Fibroblast of lung (primary cell): Measurements from ENCODE around the gene SPPL2B.

Experiments used
- EZH2 ChIP-seq: IDR thresholded peaks from 2 replicates; pipeline ENCODE4 v1.5.1; 2012; ENCODE audit warnings: low read length, control low read depth, mild to moderate bottlenecking; ENCODE audit errors: missing control alignments
- TF ChIP-seq, protein P1 (sequence below), 2 donors: IDR thresholded peaks in 1 of 2; conservative IDR thresholded peaks in 1 of 2; 1 replicate in 1 of 2; 2 replicates in 1 of 2; pipeline ENCODE4 v1.5.1; 2011 to 2012; ENCODE audit warnings: low read length in 2 of 2, control low read depth in 1 of 2, inconsistent platforms in 1 of 2, low read depth in 1 of 2, mild to moderate bottlenecking in 1 of 2

DNA sequence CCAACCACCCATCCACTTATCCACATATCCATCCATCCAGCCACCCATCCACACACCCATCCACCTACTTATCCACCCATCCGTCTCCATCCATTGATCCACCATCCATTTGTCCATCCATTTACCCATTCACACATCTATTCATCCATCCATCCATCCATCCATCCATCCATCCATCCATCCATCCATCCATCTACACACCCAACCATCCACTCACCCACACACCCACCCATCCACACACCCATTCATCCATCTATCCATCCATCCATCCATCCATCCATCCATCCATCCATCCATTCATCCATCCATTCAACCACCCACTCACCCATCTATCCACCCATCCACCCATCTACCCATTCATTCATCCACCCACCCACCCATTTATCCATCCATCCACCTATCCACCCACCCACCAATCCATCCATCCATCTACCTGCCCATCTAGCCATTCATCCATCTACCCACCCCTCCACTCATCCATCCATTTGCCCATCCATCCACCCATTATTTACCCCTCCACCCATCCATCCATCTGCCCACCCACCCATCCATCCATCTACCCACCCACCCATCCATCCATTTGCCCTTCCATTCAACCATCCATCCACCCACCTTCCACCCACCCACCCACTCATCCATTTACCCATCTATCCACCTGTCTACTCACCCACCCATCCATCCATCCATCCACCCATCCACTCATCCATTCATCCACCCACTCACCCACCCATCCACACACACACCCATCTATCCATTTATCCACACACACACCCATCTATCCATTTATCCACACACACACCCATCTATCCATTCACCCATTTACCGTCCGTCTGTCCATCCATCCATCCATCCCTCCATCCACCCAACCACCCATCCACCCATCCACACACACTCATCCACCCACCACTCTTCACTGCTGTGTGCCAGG is 29.1 kb downstream of the SPPL2B start:
- TF ChIP-seq, protein P1, sequence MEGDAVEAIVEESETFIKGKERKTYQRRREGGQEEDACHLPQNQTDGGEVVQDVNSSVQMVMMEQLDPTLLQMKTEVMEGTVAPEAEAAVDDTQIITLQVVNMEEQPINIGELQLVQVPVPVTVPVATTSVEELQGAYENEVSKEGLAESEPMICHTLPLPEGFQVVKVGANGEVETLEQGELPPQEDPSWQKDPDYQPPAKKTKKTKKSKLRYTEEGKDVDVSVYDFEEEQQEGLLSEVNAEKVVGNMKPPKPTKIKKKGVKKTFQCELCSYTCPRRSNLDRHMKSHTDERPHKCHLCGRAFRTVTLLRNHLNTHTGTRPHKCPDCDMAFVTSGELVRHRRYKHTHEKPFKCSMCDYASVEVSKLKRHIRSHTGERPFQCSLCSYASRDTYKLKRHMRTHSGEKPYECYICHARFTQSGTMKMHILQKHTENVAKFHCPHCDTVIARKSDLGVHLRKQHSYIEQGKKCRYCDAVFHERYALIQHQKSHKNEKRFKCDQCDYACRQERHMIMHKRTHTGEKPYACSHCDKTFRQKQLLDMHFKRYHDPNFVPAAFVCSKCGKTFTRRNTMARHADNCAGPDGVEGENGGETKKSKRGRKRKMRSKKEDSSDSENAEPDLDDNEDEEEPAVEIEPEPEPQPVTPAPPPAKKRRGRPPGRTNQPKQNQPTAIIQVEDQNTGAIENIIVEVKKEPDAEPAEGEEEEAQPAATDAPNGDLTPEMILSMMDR (conservative IDR thresholded peaks at IDR 0.05 in 1 of 2, IDR thresholded peaks at IDR 0.05 in 1 of 2; ENCODE audit: low read depth in 1 of 2, low read length in 2 of 2): no peak
- no peak for TF ChIP-seq EZH2
